ENCODE results near the gene RECQL5. TPM values are rescaled to one million over a fixed set of nuclear protein-coding genes. Genes with fewer than 3 reads are reported as not detected.
A peak's percentile ranks its signal among the peaks of the same experiment; 100 is the strongest.

RECQL5 gene
- total RNA-seq, 4 donors from 2014 or later, result 23.2 to 51.9 (median 34.7) TPM

DNA sequence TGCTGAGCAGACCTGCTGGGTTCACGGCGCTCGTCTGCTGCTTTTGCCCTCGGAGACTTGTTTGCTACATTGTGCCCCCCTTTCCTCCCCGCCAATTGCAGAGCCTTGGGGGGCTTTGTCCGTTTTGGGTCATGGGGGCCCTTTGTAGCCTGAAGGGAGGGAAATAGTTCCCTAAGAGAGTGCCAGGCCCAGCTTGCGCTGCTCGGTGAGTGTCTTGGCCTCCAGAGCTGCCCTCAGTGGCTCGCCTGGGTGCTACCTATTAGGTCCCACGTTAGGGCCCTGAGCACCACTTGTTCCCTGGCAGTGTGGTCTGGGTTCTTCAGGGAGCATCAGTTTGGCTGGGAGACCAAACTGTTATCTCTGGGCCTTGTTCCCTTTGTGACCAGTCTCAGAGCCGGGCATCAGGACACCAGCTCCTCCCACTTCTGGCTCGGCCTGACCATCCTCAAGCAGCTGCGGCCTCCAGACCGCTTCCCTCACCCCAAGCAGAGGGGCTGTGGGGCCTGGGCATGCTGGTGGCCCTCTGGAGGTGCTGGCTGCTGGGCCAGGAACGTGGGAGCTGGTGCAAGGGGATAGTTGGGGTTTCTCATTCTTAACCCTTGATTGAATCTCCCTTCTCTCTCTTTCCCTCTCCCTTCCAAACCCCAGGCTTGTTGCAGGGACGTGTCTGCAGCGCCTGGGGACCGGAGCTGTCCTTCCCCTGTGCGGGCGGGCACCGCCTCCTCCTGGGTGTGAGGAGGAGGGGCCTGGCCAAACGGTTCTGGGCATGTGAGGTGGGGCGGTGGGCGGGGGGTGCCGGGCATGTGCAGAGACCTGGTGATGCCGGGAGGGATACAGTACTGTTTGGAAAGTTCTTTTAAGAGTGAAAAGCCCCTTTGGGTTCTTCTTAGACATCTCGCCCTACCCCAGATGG is 38.3 kb upstream of the RECQL5 start:
- no peaks in the 10 kb centered on the region for H3K9me3 ChIP-seq
- H3K27me3 ChIP-seq, result no peaks in the 10 kb centered on the region
- DNase-seq (ENCODE audit: low spot score in 2 of 2), result no peak
- peaks cover 0 to 90% (median 26%) of the 10 kb centered on the region in 3 donors for H3K36me3 ChIP-seq
- WGBS, 2 donors, result 74 to 76% methylated on average over 27 of the region's 27 CpGs
- peaks cover 0 to 50% (median 16%) of the 10 kb centered on the region in 4 donors for H3K4me1 ChIP-seq
- peak overlapping the region; percentile 37 to 98 (median 80) for H3K27ac ChIP-seq
- no peak overlapping the region for H3K4me3 ChIP-seq
- TF ChIP-seq EP300 (IDR thresholded peaks at IDR 0.05), result no peak
- no peak for TF ChIP-seq POLR2A (IDR thresholded peaks at IDR 0.05)
- TF ChIP-seq, protein P1, sequence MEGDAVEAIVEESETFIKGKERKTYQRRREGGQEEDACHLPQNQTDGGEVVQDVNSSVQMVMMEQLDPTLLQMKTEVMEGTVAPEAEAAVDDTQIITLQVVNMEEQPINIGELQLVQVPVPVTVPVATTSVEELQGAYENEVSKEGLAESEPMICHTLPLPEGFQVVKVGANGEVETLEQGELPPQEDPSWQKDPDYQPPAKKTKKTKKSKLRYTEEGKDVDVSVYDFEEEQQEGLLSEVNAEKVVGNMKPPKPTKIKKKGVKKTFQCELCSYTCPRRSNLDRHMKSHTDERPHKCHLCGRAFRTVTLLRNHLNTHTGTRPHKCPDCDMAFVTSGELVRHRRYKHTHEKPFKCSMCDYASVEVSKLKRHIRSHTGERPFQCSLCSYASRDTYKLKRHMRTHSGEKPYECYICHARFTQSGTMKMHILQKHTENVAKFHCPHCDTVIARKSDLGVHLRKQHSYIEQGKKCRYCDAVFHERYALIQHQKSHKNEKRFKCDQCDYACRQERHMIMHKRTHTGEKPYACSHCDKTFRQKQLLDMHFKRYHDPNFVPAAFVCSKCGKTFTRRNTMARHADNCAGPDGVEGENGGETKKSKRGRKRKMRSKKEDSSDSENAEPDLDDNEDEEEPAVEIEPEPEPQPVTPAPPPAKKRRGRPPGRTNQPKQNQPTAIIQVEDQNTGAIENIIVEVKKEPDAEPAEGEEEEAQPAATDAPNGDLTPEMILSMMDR (IDR thresholded peaks at IDR 0.05), result no peak

DNA sequence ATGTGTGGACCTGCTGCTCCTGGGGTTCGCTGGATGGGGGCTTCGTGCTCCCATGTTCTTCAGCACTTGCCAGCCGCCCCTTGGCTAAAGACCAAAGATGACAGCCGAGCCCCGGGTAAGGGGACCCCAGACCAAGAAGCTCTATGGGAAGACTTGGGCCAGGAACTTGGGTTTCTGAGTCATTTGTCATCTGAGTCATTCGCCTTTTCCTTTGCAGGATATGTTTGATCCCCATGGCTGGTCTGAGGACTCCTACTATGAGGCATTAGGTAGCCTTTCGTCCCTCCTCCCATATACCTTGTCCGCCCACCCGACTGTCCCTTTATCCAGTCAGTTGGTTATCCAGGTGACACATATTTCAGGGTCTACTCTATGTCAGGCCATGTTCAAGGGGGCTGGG is 36.6 kb upstream of the RECQL5 start:
- WGBS, 2 donors, result 92 to 95% methylated on average over 9 of the region's 9 CpGs
- H3K27me3 ChIP-seq, result no peaks in the 10 kb centered on the region
- H3K4me3 ChIP-seq, result no peak overlapping the region
- TF ChIP-seq POLR2A (IDR thresholded peaks at IDR 0.05), result no peak
- TF ChIP-seq, protein P1 (IDR thresholded peaks at IDR 0.05), result no peak
- no peak for TF ChIP-seq EP300 (IDR thresholded peaks at IDR 0.05)
- peaks cover 0 to 65% (median 31%) of the 10 kb centered on the region in 4 donors for H3K4me1 ChIP-seq
- DNase-seq (ENCODE audit: low spot score in 2 of 2), result no peak
- peak overlapping the region in 3 of 4 donors; percentile 32 to 98 (median 97) for H3K27ac ChIP-seq
- H3K36me3 ChIP-seq, result peaks cover 0 to 90% (median 26%) of the 10 kb centered on the region in 3 donors
- no peaks in the 10 kb centered on the region for H3K9me3 ChIP-seq

DNA sequence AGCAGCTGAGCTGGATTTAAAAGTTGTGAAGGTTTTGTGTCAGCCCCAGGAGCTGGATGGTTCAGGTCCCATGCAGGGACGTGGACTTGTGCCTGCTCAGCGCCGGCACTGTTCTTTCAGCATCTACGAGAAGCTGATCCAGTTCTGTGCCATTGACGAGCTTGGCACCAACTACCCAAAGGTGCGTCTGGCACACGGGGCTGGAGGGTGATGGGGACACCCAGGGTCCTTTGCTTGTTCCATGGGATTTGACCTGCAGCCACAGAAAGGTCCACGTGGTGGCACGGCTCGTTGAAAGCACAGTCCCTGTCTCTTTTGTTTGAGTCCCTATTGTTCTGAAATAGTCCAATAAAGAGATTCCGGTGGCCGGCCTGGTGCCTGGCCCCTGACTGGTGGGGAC is 36.2 kb upstream of the RECQL5 start:
- WGBS, 2 donors, result 89 to 92% methylated on average over 12 of the region's 12 CpGs
- TF ChIP-seq, protein P1 (IDR thresholded peaks at IDR 0.05), result no peak
- TF ChIP-seq EP300 (IDR thresholded peaks at IDR 0.05) (no peak), POLR2A (IDR thresholded peaks at IDR 0.05) (no peak)
- DNase-seq (ENCODE audit: low spot score in 2 of 2), result no peak
- Histone ChIP-seq H3K27me3 (no peaks in the 10 kb centered on the region), H3K27ac (peak overlapping the region; percentile 32 to 98 (median 91)), H3K9me3 (no peaks in the 10 kb centered on the region), H3K4me3 (no peak overlapping the region), H3K36me3 (peaks cover 0 to 86% (median 26%) of the 10 kb centered on the region in 3 donors), H3K4me1 (peaks cover 0 to 69% (median 34%) of the 10 kb centered on the region in 4 donors)

DNA sequence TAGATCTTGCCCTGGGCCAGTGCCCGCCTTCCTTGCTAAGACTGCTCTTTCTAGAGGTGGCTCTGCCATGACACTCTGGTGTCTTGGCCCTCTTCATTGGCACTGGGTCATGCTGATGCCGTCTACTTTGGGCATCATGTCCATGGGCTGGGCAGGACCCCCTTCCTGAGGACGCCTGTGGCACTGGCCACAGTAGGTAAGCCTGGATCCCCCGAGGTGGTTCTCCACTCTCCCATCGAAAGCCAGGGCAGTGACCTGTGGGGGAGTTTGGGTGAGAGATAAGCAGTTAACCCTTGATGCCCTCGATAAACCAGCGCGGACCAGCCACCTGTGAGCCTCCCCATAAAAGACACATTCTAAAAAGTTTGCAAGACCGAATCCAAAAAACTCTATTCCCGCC is 34.3 kb upstream of the RECQL5 start:
- DNase-seq (ENCODE audit: low spot score in 2 of 2), result no peak
- Histone ChIP-seq H3K36me3 (peaks cover 0 to 67% (median 18%) of the 10 kb centered on the region in 3 donors), H3K27me3 (no peaks in the 10 kb centered on the region), H3K27ac (peak overlapping the region; percentile 85 to 98 (median 94)), H3K9me3 (no peaks in the 10 kb centered on the region), H3K4me1 (peaks cover 0 to 77% (median 51%) of the 10 kb centered on the region in 4 donors), H3K4me3 (no peak overlapping the region)
- WGBS, 2 donors, result 88 to 94% methylated on average over 10 of the region's 10 CpGs
- TF ChIP-seq POLR2A (IDR thresholded peaks at IDR 0.05) (no peak), EP300 (IDR thresholded peaks at IDR 0.05) (no peak)
- TF ChIP-seq, protein P1 (IDR thresholded peaks at IDR 0.05), result no peak

DNA sequence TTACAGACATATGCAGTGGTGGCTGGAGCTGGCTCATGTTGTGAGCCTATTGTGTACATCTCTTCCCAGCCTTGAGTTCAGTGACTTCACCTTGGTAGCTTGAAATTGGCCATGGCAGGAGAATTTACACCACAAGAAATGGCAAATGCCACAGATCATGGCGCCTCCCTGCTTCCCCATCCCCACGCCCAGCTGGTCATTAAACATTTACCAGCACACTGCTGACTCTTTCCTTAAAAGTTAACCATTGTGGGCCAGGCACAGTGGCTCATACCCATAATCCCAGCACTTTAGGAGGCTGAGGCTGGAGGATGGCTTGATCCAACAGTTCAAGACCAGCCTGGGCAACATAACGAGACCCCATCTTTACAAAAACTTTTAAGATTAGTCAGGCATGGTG is 31.7 kb upstream of the RECQL5 start:
- peaks cover 0 to 98% (median 71%) of the 10 kb centered on the region in 4 donors for H3K4me1 ChIP-seq
- no peak for DNase-seq (ENCODE audit: low spot score in 2 of 2)
- H3K27ac ChIP-seq, result peak overlapping the region; percentile 85 to 98 (median 94)
- H3K9me3 ChIP-seq, result no peaks in the 10 kb centered on the region
- no peak overlapping the region for H3K4me3 ChIP-seq
- 65 to 72% methylated on average over 3 of the region's 3 CpGs for WGBS, 2 donors
- TF ChIP-seq EP300 (IDR thresholded peaks at IDR 0.05) (no peak), POLR2A (IDR thresholded peaks at IDR 0.05) (no peak)
- TF ChIP-seq, protein P1 (IDR thresholded peaks at IDR 0.05), result no peak
- H3K36me3 ChIP-seq, result peaks cover 0 to 47% (median 6%) of the 10 kb centered on the region in 3 donors
- H3K27me3 ChIP-seq, result no peaks in the 10 kb centered on the region

Data from tibial nerve (tissue), 4 donors.